ENCODE results near the gene DDX46.
"Not testable (repeated sequence)": the region's sequence is repeated elsewhere in the genome, so short reads cannot be mapped to it uniquely, and the experiment has no call there.

The DDX46 gene

GRCh38 chr5:134758504-134759341, at the start of gene DDX46:
Gene DDX46, plus strand, starts transcription at chr5:134758779. Its CDS starts 160 bp downstream, at chr5:134758939.
- DNase-seq (ENCODE audit: low read depth), result peak; percentile 65

- no peak for DNase-seq (ENCODE audit: low read depth)
These were observed 44.5 kb upstream of the DDX46 start for GRCh38 chr5:134714120-134714519.

GRCh38 chr5:134714541-134714940, 44.0 kb upstream of the DDX46 start:
- DNase-seq (ENCODE audit: low read depth), result no peak

GRCh38 chr5:134715466-134715865, 43.1 kb upstream of the DDX46 start:
- DNase-seq (ENCODE audit: low read depth), result not testable (repeated sequence)

GRCh38 chr5:134724872-134725271, 33.7 kb upstream of the DDX46 start:
- DNase-seq (ENCODE audit: low read depth), result no peak

- no peak for DNase-seq (ENCODE audit: low read depth)
These were observed 25.8 kb upstream of the DDX46 start for GRCh38 chr5:134732819-134733218.

GRCh38 chr5:134735243-134735642, 23.3 kb upstream of the DDX46 start:
- DNase-seq (ENCODE audit: low read depth), result no peak

GRCh38 chr5:134736173-134736812, 22.3 kb upstream of the DDX46 start:
- DNase-seq (ENCODE audit: low read depth), result no peak

- DNase-seq (ENCODE audit: low read depth), result peak; percentile 83
These were observed 20.2 kb upstream of the DDX46 start, which contains the start of gene CAMLG for GRCh38 chr5:134738133-134738962. Gene CAMLG, plus strand, starts transcription at chr5:134738548. Its CDS starts 73 bp downstream, at chr5:134738621.

- no peak for DNase-seq (ENCODE audit: low read depth)
These were observed 19.5 kb upstream of the DDX46 start for GRCh38 chr5:134738963-134739661.

- no peak for DNase-seq (ENCODE audit: low read depth)
These were observed 17.5 kb upstream of the DDX46 start for GRCh38 chr5:134741052-134741451.

- DNase-seq (ENCODE audit: low read depth), result no peak
These were observed 16.4 kb upstream of the DDX46 start for GRCh38 chr5:134742134-134742533.

- no peak for DNase-seq (ENCODE audit: low read depth)
These were observed 9.2 kb upstream of the DDX46 start for GRCh38 chr5:134749415-134749814.

GRCh38 chr5:134758176-134758503, 439 bp upstream of the DDX46 start:
- no peak for DNase-seq (ENCODE audit: low read depth)

GRCh38 chr5:134767528-134768291, 9.1 kb downstream of the DDX46 start:
- not testable (repeated sequence) for DNase-seq (ENCODE audit: low read depth)

- DNase-seq (ENCODE audit: low read depth), result no peak
These were observed 10.6 kb downstream of the DDX46 start for GRCh38 chr5:134769206-134769605.

GRCh38 chr5:134772461-134773125, 14.0 kb downstream of the DDX46 start:
- no peak for DNase-seq (ENCODE audit: low read depth)

- DNase-seq (ENCODE audit: low read depth), result no peak
These were observed 18.8 kb downstream of the DDX46 start for GRCh38 chr5:134777366-134777765.

- DNase-seq (ENCODE audit: low read depth), result no peak
These were observed 25.8 kb downstream of the DDX46 start for GRCh38 chr5:134784241-134784920.

All from CMK (cell line).